Parathyroid adenoma (tissue), 2 donors: ENCODE results near the gene FCGBP.

Source experiments
- H2AFZ ChIP-seq: fragments of 300-600 bp; sonication (generic); one replicate; pipeline ENCODE4 v1.7.0; 2017; ENCODE audit warnings: antibody characterized with exemption, mild to moderate bottlenecking
- H3K27ac ChIP-seq: fragments of 300-600 bp; sonication (generic); one replicate; pipeline ENCODE4 v1.7.0; 2017
- H3K27me3 ChIP-seq: fragments of 300-600 bp; sonication (generic); one replicate; pipeline ENCODE4 v1.7.0; 2017; ENCODE audit warnings: low read length; ENCODE audit not compliant: control insufficient read depth, insufficient read depth
- H3K36me3 ChIP-seq: fragments of 300-600 bp; sonication (generic); one replicate; pipeline ENCODE4 v1.7.0; 2017; ENCODE audit warnings: low read length; ENCODE audit not compliant: control insufficient read depth, insufficient read depth
- H3K4me1 ChIP-seq: fragments of 300-600 bp; sonication (generic); one replicate; pipeline ENCODE4 v1.7.0; 2017; ENCODE audit warnings: control low read depth
- H3K4me2 ChIP-seq: fragments of 300-600 bp; sonication (generic); one replicate; pipeline ENCODE4 v1.7.0; 2017; ENCODE audit warnings: low read length
- H3K4me3 ChIP-seq: fragments of 300-600 bp; sonication (generic); one replicate; pipeline ENCODE4 v1.7.0; 2017; ENCODE audit warnings: low read depth, low read length
- H3K79me2 ChIP-seq: fragments of 300-600 bp; sonication (generic); one replicate; pipeline ENCODE4 v1.7.0; 2017; ENCODE audit warnings: control low read depth
- H3K9ac ChIP-seq: fragments of 300-600 bp; sonication (generic); one replicate; pipeline ENCODE4 v1.7.0; 2017; ENCODE audit warnings: mild to moderate bottlenecking
- H3K9me3 ChIP-seq: fragments of 300-600 bp; sonication (generic); one replicate; pipeline ENCODE4 v1.7.0; 2017; ENCODE audit warnings: low read length; ENCODE audit not compliant: control insufficient read depth
- CTCF ChIP-seq: fragments of 300-600 bp; sonication (generic); IDR thresholded peaks from one replicate; pipeline ENCODE4 v1.7.0; 2017; ENCODE audit warnings: antibody characterized with exemption, mild to moderate bottlenecking
- donor health status: primary hyperparathyroidism.

FCGBP gene

GRCh38 chr19:39934584-39935363, at the start of gene FCGBP:
TSS of gene FCGBP (minus strand) at chr19:39934634.
- TF ChIP-seq CTCF: no peak
- Histone ChIP-seq H3K4me3 (no peak within 1 kb of the TSS), H3K9me3 (no peaks in the 10 kb centered on the region), H3K36me3 (no peaks in the 10 kb centered on the region), H3K4me2 (no peak within 1 kb of the TSS), H2AFZ (no peak within 1 kb of the TSS), H3K27me3 (no peaks in the 10 kb centered on the region), H3K27ac (no peak within 1 kb of the TSS), H3K79me2 (no peaks in the 10 kb centered on the region), H3K9ac (no peak within 1 kb of the TSS), H3K4me1 (no peaks in the 10 kb centered on the region)

DNA sequence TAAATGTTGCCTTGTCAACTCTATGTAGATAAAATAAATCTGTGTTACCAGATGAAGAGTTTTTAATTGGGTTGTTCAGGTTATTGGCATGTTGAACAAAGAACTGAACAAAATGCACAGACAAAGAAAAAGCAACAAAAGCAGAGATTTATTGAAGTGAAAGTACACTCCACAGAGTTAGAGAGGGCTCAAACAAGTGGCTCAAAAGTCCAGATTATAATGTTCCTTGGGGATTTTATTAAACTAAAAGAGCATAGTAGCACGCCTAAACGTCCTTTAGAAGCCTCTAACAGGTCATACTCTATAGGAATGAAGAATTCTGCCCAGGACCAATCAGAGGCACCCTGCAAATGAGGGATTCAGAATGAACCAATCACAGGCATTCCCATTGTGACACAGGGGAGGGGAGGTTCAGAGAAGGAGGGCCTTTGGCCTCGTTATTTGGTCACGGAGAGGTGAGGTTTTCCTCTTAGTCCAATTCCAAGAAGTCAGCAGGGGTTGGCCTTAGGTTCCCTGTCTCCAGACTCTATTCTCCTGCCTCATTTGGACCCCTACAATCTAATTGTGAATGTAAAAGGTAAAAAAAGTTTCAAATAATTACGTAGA, 49.4 kb upstream of the FCGBP start:
- Histone ChIP-seq H3K4me2 (no peak overlapping the region), H3K79me2 (no peaks in the 10 kb centered on the region), H3K4me1 (no peaks in the 10 kb centered on the region), H3K4me3 (no peak overlapping the region), H3K9ac (no peak overlapping the region), H2AFZ (no peak overlapping the region), H3K9me3 (no peaks in the 10 kb centered on the region), H3K27ac (no peak overlapping the region), H3K36me3 (no peaks in the 10 kb centered on the region), H3K27me3 (no peaks in the 10 kb centered on the region)
- TF ChIP-seq CTCF: no peak

GRCh38 chr19:39982883-39983282, 48.4 kb upstream of the FCGBP start:
- H3K36me3 ChIP-seq: no peaks in the 10 kb centered on the region

DNA sequence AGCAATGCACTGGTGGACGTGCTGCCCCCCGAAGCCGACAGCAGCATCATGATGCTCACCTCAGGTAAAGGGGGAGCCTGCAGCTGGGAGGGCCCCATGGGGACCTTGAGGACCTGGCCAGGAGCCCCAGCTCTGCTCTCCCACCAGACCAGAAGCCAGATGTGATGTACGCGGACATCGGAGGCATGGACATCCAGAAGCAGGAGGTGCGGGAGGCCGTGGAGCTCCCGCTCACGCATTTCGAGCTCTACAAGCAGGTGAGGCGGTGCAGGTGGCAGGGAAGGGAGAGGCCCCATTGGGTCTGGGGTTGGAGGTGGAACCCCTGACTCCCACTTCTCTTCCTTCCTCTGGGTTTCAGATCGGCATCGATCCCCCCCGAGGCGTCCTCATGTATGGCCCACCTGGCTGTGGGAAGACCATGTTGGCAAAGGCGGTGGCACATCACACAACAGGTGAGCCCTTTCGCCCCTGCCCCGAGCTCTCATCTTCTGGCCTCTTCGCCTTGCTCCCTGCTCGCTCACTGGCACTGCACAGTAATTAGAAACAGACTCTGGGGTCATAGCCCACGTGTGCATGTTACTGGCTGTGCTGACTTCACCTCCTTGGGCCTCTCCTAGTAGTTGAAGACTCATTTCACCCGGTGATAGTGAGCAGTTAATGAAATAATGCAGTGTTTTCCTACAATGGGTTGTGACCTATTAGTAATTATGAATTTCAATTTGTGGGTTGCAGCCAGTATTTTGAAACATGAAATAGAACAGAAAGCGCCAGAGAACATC, 40.1 kb upstream of the FCGBP start:
- no peaks in the 10 kb centered on the region for H3K9me3 ChIP-seq
- no peak overlapping the region for H3K9ac ChIP-seq
- H3K79me2 ChIP-seq: peaks cover 14% of the 10 kb centered on the region
- no peak overlapping the region for H3K4me2 ChIP-seq
- H3K36me3 ChIP-seq: no peaks in the 10 kb centered on the region
- no peaks in the 10 kb centered on the region for H3K27me3 ChIP-seq
- no peak overlapping the region for H3K4me3 ChIP-seq
- no peak for TF ChIP-seq CTCF
- H3K4me1 ChIP-seq: peaks cover 7% of the 10 kb centered on the region
- H3K27ac ChIP-seq: no peak overlapping the region
- no peak overlapping the region for H2AFZ ChIP-seq

More at GRCh38 chr19:39982883-39983282, 48.4 kb upstream of the FCGBP start:
- Histone ChIP-seq H3K9ac (no peak overlapping the region), H2AFZ (no peak overlapping the region), H3K4me1 (no peaks in the 10 kb centered on the region), H3K79me2 (no peaks in the 10 kb centered on the region), H3K9me3 (no peaks in the 10 kb centered on the region), H3K4me3 (no peak overlapping the region), H3K27me3 (no peaks in the 10 kb centered on the region), H3K4me2 (no peak overlapping the region), H3K27ac (no peak overlapping the region)
- no peak for TF ChIP-seq CTCF
